ENCODE results near the gene ANGEL1.

ANGEL1 gene

GRCh38 chr14:76765461-76765931 is 47.2 kb downstream of the ANGEL1 start:
- no peak for ATAC-seq
- TF ChIP-seq SNAI2 (CRISPR knock-in tag; IDR thresholded peaks at IDR 0.05): no peak
- TF ChIP-seq ESRRG (CRISPR knock-in tag; IDR thresholded peaks at IDR 0.05): no peak
- TF ChIP-seq, protein P1, sequence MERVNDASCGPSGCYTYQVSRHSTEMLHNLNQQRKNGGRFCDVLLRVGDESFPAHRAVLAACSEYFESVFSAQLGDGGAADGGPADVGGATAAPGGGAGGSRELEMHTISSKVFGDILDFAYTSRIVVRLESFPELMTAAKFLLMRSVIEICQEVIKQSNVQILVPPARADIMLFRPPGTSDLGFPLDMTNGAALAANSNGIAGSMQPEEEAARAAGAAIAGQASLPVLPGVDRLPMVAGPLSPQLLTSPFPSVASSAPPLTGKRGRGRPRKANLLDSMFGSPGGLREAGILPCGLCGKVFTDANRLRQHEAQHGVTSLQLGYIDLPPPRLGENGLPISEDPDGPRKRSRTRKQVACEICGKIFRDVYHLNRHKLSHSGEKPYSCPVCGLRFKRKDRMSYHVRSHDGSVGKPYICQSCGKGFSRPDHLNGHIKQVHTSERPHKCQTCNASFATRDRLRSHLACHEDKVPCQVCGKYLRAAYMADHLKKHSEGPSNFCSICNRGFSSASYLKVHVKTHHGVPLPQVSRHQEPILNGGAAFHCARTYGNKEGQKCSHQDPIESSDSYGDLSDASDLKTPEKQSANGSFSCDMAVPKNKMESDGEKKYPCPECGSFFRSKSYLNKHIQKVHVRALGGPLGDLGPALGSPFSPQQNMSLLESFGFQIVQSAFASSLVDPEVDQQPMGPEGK (CRISPR knock-in tag; IDR thresholded peaks at IDR 0.05; ENCODE audit: borderline replicate concordance): no peak
- no peak for TF ChIP-seq RARB (CRISPR knock-in tag; IDR thresholded peaks at IDR 0.05)
- TF ChIP-seq ZNF70 (CRISPR knock-in tag; IDR thresholded peaks at IDR 0.05): no peak
- no peak for TF ChIP-seq ZNF8 (CRISPR knock-in tag; IDR thresholded peaks at IDR 0.05)
- no peak for TF ChIP-seq GLIS3 (CRISPR knock-in tag; IDR thresholded peaks at IDR 0.05)
- TF ChIP-seq ZC3H10 (CRISPR knock-in tag; IDR thresholded peaks at IDR 0.05): no peak
- TF ChIP-seq OSR1 (CRISPR knock-in tag; IDR thresholded peaks at IDR 0.05): no peak

- TF ChIP-seq ZNF565 (CRISPR knock-in tag; conservative IDR thresholded peaks at IDR 0.05; ENCODE audit: low read depth): no peak
- no peak for TF ChIP-seq PPARA (CRISPR knock-in tag; IDR thresholded peaks at IDR 0.05; ENCODE audit: borderline replicate concordance)
- ATAC-seq: no peak
Observed at GRCh38 chr14:76763096-76764041, 49.3 kb downstream of the ANGEL1 start.

GRCh38 chr14:76762411-76763095 is 50.1 kb downstream of the ANGEL1 start:
- TF ChIP-seq POU6F1 (CRISPR knock-in tag; IDR thresholded peaks at IDR 0.05; ENCODE audit: borderline replicate concordance, low read depth): no peak
- TF ChIP-seq TOX (CRISPR knock-in tag; IDR thresholded peaks at IDR 0.05; ENCODE audit: borderline replicate concordance): no peak
- no peak for TF ChIP-seq RARB (CRISPR knock-in tag; IDR thresholded peaks at IDR 0.05)
- TF ChIP-seq OSR1 (CRISPR knock-in tag; IDR thresholded peaks at IDR 0.05): no peak
- TF ChIP-seq, protein P1 (CRISPR knock-in tag; IDR thresholded peaks at IDR 0.05; ENCODE audit: borderline replicate concordance): no peak
- no peak for TF ChIP-seq TCF4 (CRISPR knock-in tag; IDR thresholded peaks at IDR 0.05; ENCODE audit: borderline replicate concordance)
- no peak for TF ChIP-seq BACH2 (CRISPR knock-in tag; IDR thresholded peaks at IDR 0.05; ENCODE audit: borderline replicate concordance)
- TF ChIP-seq, protein P2, sequence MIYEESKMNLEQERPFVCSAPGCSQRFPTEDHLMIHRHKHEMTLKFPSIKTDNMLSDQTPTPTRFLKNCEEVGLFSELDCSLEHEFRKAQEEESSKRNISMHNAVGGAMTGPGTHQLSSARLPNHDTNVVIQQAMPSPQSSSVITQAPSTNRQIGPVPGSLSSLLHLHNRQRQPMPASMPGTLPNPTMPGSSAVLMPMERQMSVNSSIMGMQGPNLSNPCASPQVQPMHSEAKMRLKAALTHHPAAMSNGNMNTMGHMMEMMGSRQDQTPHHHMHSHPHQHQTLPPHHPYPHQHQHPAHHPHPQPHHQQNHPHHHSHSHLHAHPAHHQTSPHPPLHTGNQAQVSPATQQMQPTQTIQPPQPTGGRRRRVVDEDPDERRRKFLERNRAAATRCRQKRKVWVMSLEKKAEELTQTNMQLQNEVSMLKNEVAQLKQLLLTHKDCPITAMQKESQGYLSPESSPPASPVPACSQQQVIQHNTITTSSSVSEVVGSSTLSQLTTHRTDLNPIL (CRISPR knock-in tag; IDR thresholded peaks at IDR 0.05; ENCODE audit: low read depth): no peak
- TF ChIP-seq PPARA (CRISPR knock-in tag; IDR thresholded peaks at IDR 0.05; ENCODE audit: borderline replicate concordance): no peak
- no peak for TF ChIP-seq ARNTL (CRISPR knock-in tag; IDR thresholded peaks at IDR 0.05; ENCODE audit: borderline replicate concordance, low read depth)
- TF ChIP-seq, protein P3, sequence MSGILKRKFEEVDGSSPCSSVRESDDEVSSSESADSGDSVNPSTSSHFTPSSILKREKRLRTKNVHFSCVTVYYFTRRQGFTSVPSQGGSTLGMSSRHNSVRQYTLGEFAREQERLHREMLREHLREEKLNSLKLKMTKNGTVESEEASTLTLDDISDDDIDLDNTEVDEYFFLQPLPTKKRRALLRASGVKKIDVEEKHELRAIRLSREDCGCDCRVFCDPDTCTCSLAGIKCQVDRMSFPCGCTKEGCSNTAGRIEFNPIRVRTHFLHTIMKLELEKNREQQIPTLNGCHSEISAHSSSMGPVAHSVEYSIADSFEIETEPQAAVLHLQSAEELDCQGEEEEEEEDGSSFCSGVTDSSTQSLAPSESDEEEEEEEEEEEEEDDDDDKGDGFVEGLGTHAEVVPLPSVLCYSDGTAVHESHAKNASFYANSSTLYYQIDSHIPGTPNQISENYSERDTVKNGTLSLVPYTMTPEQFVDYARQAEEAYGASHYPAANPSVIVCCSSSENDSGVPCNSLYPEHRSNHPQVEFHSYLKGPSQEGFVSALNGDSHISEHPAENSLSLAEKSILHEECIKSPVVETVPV (CRISPR knock-in tag; IDR thresholded peaks at IDR 0.05): no peak
- TF ChIP-seq ZFP30 (CRISPR knock-in tag; IDR thresholded peaks at IDR 0.05): no peak
- no peak for ATAC-seq

All from SK-N-SH treated with all-trans-retinoic acid at 6 μM for 48 hours (cell line).